GM21447 (cell line): ENCODE data around the gene F7.

Experiments
- ATAC-seq: cut with Tn5 transposase; IDR thresholded peaks from one replicate; pipeline ENCODE4 v1.9.1; 2021; ENCODE audit not compliant: unreplicated experiment

F7 gene

GRCh38 chr13:113116206-113116800 lies 10.7 kb downstream of the F7 start:
- ATAC-seq, result no peak

GRCh38 chr13:113116871-113117271 lies 11.3 kb downstream of the F7 start:
- no peak for ATAC-seq

- no peak for ATAC-seq
These were observed 11.8 kb downstream of the F7 start for GRCh38 chr13:113117335-113117872.

- no peak for ATAC-seq
These were observed 12.3 kb downstream of the F7 start for GRCh38 chr13:113117911-113118260.

GRCh38 chr13:113118261-113119021 lies 12.8 kb downstream of the F7 start:
- ATAC-seq, result no peak

- no peak for ATAC-seq
These were observed 13.7 kb downstream of the F7 start for GRCh38 chr13:113119166-113119821.

- no peak for ATAC-seq
These were observed 14.2 kb downstream of the F7 start for GRCh38 chr13:113119822-113120189.

- no peak for ATAC-seq
These were observed 14.9 kb downstream of the F7 start for GRCh38 chr13:113120300-113121182.

GRCh38 chr13:113121183-113121927 lies 15.8 kb downstream of the F7 start:
- ATAC-seq, result no peak

- no peak for ATAC-seq
These were observed 16.4 kb downstream of the F7 start for GRCh38 chr13:113121928-113122471.

- ATAC-seq, result no peak
These were observed 17.1 kb downstream of the F7 start, which contains the start of gene F10 for GRCh38 chr13:113122550-113123225. TSS of gene F10 (plus strand) at chr13:113122799. CDS start at chr13:113122856, 57 bp downstream.

GRCh38 chr13:113123226-113124201 lies 17.9 kb downstream of the F7 start:
- no peak for ATAC-seq

- no peak for ATAC-seq
These were observed 18.8 kb downstream of the F7 start for GRCh38 chr13:113124211-113124970.

- no peak for ATAC-seq
These were observed 20.1 kb downstream of the F7 start for GRCh38 chr13:113125506-113126264.

GRCh38 chr13:113126265-113127150 lies 20.9 kb downstream of the F7 start:
- no peak for ATAC-seq

GRCh38 chr13:113129480-113129879 lies 23.9 kb downstream of the F7 start:
- ATAC-seq, result no peak
